Raji (cell line): Measurements from ENCODE around the gene JAK3.

ENCODE experiments used
- POLR2A ChIP-seq: IDR thresholded peaks from 2 replicates; pipeline ENCODE4 v1.6.1; 2011; ENCODE audit warnings: low read depth, low read length, control low read depth; ENCODE audit not compliant: insufficient read depth

The JAK3 gene

DNA sequence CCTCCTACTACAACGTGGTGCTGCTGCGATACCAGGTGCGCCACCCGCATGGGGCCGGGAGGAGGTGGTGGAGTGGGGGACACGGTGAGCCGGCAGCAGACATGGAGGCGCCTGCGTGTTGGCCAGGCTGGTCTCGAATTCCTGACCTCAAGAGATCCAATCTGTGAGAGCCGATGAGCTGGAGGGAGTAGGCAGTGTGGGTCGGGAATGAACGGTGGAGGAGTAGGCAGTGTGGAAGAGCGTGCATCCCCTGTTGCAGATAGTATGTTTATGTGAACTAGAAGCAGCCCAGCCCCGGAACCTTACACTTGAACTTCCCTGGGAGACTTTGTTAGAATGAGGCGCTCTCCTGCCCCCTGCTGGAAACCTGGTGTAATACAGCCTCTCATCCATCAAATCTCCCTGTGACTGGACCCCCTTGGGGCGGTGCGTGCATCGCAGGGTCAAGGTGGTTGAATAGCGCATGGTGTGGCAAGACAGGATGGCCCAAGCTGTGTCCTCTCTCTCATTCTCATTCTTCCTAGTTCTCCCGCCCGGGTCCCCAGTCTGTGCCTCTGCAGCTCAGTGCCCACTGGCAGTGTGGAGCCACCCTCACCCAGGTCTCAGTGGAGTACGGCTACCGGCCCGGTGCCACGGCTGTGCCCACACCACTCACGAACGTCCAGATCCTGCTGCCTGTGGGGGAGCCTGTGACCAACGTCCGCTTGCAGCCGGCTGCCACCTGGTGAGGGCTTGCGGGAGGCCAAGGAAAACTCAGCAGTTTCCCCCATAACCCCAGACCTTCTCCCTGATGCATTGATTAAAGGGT is 63.4 kb downstream of the JAK3 start:
- no peak for TF ChIP-seq POLR2A

GRCh38 chr19:17780781-17781180 is 67.0 kb downstream of the JAK3 start:
- no peak for TF ChIP-seq POLR2A

GRCh38 chr19:17778968-17779929 is 68.5 kb downstream of the JAK3 start:
- no peak for TF ChIP-seq POLR2A

DNA sequence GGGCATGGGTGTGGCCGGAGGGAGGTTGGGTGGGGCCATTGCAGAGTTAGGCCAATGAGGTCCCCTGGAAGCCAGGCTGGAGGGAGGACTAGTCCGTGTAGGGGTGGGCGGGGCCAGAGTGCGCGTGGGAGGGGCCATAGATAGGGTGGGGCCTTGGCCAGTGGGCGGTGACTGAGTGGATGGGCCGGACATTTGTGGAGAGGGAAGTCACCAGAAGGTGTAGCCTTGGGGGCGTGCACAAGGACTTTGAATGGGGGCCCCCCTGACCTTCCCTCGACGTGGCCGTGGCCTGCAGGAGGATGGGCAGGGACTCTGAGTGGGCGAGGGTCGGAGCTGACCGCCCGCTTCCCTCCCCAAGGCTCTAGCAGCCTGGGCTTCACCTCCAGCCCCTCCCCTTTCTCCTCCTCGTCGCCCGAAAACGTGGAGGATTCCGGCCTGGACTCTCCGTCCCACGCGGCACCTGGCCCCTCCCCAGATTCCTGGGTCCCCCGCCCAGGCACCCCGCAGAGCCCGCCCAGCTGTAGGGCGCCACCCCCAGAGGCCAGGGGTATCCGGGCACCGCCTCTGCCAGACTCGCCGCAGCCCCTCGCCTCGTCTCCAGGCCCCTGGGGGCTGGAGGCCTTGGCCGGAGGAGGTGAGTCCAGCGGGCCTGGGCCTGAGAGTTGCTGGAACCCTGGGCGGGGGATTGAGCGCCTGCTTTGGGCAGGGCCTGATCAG is 69.4 kb downstream of the JAK3 start:
- no peak for TF ChIP-seq POLR2A

DNA sequence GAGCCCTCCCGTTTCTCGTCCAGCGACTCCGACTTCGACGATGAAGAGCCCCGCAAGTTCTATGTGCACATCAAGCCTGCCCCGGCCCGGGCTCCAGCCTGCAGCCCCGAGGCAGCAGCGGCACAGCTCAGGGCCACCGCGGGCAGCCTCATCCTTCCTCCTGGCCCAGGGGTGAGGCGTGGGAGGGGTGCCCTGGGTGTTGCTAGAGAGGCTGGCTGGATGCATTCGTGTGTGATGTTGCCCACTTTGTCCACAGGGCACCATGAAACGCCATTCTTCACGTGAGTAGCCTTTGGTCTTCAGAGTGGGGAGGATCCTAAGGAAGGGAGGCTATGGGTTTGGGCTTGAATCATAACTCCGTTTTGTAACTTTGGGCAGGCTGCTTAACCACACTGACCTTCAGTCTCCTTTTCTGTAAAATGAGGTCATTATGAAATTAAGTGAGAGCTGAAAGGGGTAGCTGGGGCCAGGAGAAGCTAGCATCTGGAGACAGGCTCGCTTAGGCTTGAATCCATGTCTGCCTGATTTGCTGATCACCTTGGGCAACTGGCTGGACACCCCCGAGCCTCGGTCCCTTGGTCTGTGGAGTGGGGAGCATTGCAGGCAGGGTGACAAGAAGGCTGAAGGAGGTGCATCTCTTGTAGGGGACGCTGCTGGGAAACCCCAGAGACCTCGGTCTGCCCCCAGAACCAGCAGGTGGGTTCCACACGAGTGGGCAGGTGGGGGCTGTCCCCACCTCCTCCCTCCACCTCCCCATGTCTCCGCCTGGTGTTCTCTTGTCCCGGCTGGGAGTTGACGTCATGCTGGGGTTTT is 71.6 kb downstream of the JAK3 start:
- TF ChIP-seq POLR2A = no peak

DNA sequence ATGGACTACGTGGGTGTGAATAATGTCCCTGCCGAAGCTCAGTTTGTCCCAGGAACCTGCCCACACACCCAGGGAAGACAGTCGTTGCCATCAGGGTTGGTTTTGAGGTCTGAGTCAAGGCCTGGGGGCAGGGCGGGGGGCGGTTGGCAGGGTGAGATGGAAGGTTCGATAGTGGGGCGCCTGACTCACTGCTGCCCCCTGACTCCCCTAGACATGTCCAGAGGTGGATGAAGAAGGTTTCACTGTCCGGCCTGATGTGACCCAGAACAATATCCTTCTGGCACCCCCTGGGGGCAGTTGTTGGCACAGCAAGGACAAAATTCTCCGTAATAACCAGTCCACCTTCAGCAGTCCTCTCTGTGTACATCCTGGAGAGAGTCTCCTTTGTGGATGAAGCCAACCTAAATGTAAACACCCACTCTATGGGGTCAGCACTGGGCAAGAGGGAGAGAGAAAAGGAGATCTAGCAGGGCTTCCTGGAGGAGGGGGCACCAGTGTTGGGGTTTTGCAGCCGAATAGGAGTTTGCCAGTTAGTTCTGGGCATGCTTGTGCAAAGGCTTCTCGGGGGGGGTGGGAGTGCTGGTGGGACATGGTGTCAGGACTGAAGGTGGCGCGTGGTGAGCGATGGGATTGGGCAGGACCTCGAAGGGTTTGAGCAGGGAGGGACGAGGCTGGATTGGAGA is 72.4 kb downstream of the JAK3 start:
- TF ChIP-seq POLR2A = no peak
